ENCODE measurements around the gene KCTD6. TPM values are rescaled to one million over a fixed set of nuclear protein-coding genes. Genes with fewer than 3 reads are reported as not detected.

KCTD6 gene
- 8.6 to 12.9 TPM (median 9.7 TPM) in 3 replicates for total RNA-seq
- long read RNA-seq, transcript KCTD6-202 (3 exons, 1,533 nt), result major isoform, 13 of 16 reads
- long read RNA-seq, partial matches to known transcripts, result 1 of 16 reads
- long read RNA-seq, other reads (novel, unspliced or antisense), result 1 of 16 reads

- Mint-ChIP-seq H3K9me3 (ENCODE audit: low read depth) (no peaks in the 10 kb centered on the region), H3K27me3 (ENCODE audit: low read depth) (no peaks in the 10 kb centered on the region), H3K36me3 (ENCODE audit: low read depth) (peaks cover 1% of the 10 kb centered on the region), H3K4me1 (ENCODE audit: low read depth) (peaks cover 64% of the 10 kb centered on the region), H3K27ac (ENCODE audit: unreplicated experiment) (peak within 1 kb of the TSS; percentile 47), H3K4me3 (ENCODE audit: unreplicated experiment) (peak within 1 kb of the TSS; percentile 83)
- peak; percentile 83 for TF ChIP-seq CTCF (IDR thresholded peaks at IDR 0.05)
- no peak for DNase-seq (ENCODE audit: low spot score)
Observed at GRCh38 chr3:58491506-58492402, at the start of gene KCTD6. KCTD6 (plus strand) TSS chr3:58492096; CDS start chr3:58498756, 6,660 bp downstream.

GRCh38 chr3:58452176-58452575, 39.7 kb upstream of the KCTD6 start:
- H3K9me3 Mint-ChIP-seq (ENCODE audit: low read depth), result peaks cover 29% of the 10 kb centered on the region
- no peak overlapping the region for H3K4me3 Mint-ChIP-seq (ENCODE audit: unreplicated experiment)
- no peak for TF ChIP-seq CTCF (IDR thresholded peaks at IDR 0.05)
- H3K27me3 Mint-ChIP-seq (ENCODE audit: low read depth), result no peaks in the 10 kb centered on the region
- peaks cover 12% of the 10 kb centered on the region for H3K36me3 Mint-ChIP-seq (ENCODE audit: low read depth)
- no peak for DNase-seq (ENCODE audit: low spot score)
- H3K4me1 Mint-ChIP-seq (ENCODE audit: low read depth), result no peaks in the 10 kb centered on the region
- no peak overlapping the region for H3K27ac Mint-ChIP-seq (ENCODE audit: unreplicated experiment)

- TF ChIP-seq CTCF (IDR thresholded peaks at IDR 0.05), result no peak
- Mint-ChIP-seq H3K9me3 (ENCODE audit: low read depth) (peaks cover 18% of the 10 kb centered on the region), H3K27ac (ENCODE audit: unreplicated experiment) (no peak overlapping the region), H3K4me1 (ENCODE audit: low read depth) (peaks cover 12% of the 10 kb centered on the region), H3K4me3 (ENCODE audit: unreplicated experiment) (no peak overlapping the region), H3K27me3 (ENCODE audit: low read depth) (no peaks in the 10 kb centered on the region), H3K36me3 (ENCODE audit: low read depth) (peaks cover 12% of the 10 kb centered on the region)
- no peak for DNase-seq (ENCODE audit: low spot score)
Observed at GRCh38 chr3:58459160-58459559, 32.7 kb upstream of the KCTD6 start.

GRCh38 chr3:58462829-58463180, 29.1 kb upstream of the KCTD6 start:
- no peak for DNase-seq (ENCODE audit: low spot score)
- Mint-ChIP-seq H3K27me3 (ENCODE audit: low read depth) (no peaks in the 10 kb centered on the region), H3K27ac (ENCODE audit: unreplicated experiment) (no peak overlapping the region)

More at GRCh38 chr3:58462829-58463180, 29.1 kb upstream of the KCTD6 start:
- peaks cover 17% of the 10 kb centered on the region for H3K4me1 Mint-ChIP-seq (ENCODE audit: low read depth)
- H3K4me3 Mint-ChIP-seq (ENCODE audit: unreplicated experiment), result no peak overlapping the region
- TF ChIP-seq CTCF (IDR thresholded peaks at IDR 0.05), result no peak
- no peaks in the 10 kb centered on the region for H3K36me3 Mint-ChIP-seq (ENCODE audit: low read depth)
- H3K9me3 Mint-ChIP-seq (ENCODE audit: low read depth), result no peaks in the 10 kb centered on the region
